ENCODE results near the gene SLC27A3. TPM values are rescaled to one million over a fixed set of nuclear protein-coding genes. Genes with fewer than 3 reads are reported as not detected.

SLC27A3 gene
- total RNA-seq, 1 donor from 2014 or later = 16.7 TPM

- H3K27ac ChIP-seq (ENCODE audit: low read depth, low read length) = no peak overlapping the region
- H3K9ac ChIP-seq (ENCODE audit: low read depth in 1 of 3, low read length in 3 of 3) = no peak overlapping the region
- no peak overlapping the region for H3K4me3 ChIP-seq (ENCODE audit: low read length in 3 of 3)
- peaks cover 48 to 56% (median 53%) of the 10 kb centered on the region in 3 donors for H3K36me3 ChIP-seq (ENCODE audit: control insufficient read depth in 3 of 3, insufficient read depth in 3 of 3, low read length in 3 of 3)
- peaks cover 0 to 3% (median 3%) of the 10 kb centered on the region in 3 donors for H3K27me3 ChIP-seq (ENCODE audit: control insufficient read depth in 3 of 3, insufficient read depth in 3 of 3, low read length in 3 of 3)
- no peaks in the 10 kb centered on the region for H3K9me3 ChIP-seq (ENCODE audit: control insufficient read depth in 3 of 3, low read length in 3 of 3)
- H3K4me1 ChIP-seq (ENCODE audit: control insufficient read depth in 3 of 3, insufficient read depth in 3 of 3, low read length in 3 of 3) = peaks cover 26 to 64% (median 55%) of the 10 kb centered on the region in 3 donors
These were observed 3.2 kb upstream of the SLC27A3 start for GRCh38 chr1:153771841-153772593.

GRCh38 chr1:153773096-153773921 lies 1.9 kb upstream of the SLC27A3 start:
- Histone ChIP-seq H3K9me3 (ENCODE audit: control insufficient read depth in 3 of 3, low read length in 3 of 3) (no peaks in the 10 kb centered on the region), H3K9ac (ENCODE audit: low read depth in 1 of 3, low read length in 3 of 3) (no peak overlapping the region), H3K4me3 (ENCODE audit: low read length in 3 of 3) (no peak overlapping the region), H3K36me3 (ENCODE audit: control insufficient read depth in 3 of 3, insufficient read depth in 3 of 3, low read length in 3 of 3) (peaks cover 36 to 44% (median 42%) of the 10 kb centered on the region in 3 donors), H3K4me1 (ENCODE audit: control insufficient read depth in 3 of 3, insufficient read depth in 3 of 3, low read length in 3 of 3) (peaks cover 36 to 75% (median 67%) of the 10 kb centered on the region in 3 donors), H3K27ac (ENCODE audit: low read depth, low read length) (peak overlapping the region; percentile 54), H3K27me3 (ENCODE audit: control insufficient read depth in 3 of 3, insufficient read depth in 3 of 3, low read length in 3 of 3) (peaks cover 0 to 7% (median 3%) of the 10 kb centered on the region in 3 donors)

GRCh38 chr1:153774026-153774595 lies 1.1 kb upstream of the SLC27A3 start:
- Histone ChIP-seq H3K27me3 (ENCODE audit: control insufficient read depth in 3 of 3, insufficient read depth in 3 of 3, low read length in 3 of 3) (peaks cover 0 to 7% (median 3%) of the 10 kb centered on the region in 3 donors), H3K4me1 (ENCODE audit: control insufficient read depth in 3 of 3, insufficient read depth in 3 of 3, low read length in 3 of 3) (peaks cover 36 to 83% (median 74%) of the 10 kb centered on the region in 3 donors), H3K9me3 (ENCODE audit: control insufficient read depth in 3 of 3, low read length in 3 of 3) (no peaks in the 10 kb centered on the region), H3K36me3 (ENCODE audit: control insufficient read depth in 3 of 3, insufficient read depth in 3 of 3, low read length in 3 of 3) (peaks cover 31 to 38% (median 34%) of the 10 kb centered on the region in 3 donors), H3K4me3 (ENCODE audit: low read length in 3 of 3) (peak overlapping the region; percentile 2 to 9 (median 9)), H3K9ac (ENCODE audit: low read depth in 1 of 3, low read length in 3 of 3) (no peak overlapping the region), H3K27ac (ENCODE audit: low read depth, low read length) (peak overlapping the region; percentile 54)

- Histone ChIP-seq H3K9ac (ENCODE audit: low read depth in 1 of 3, low read length in 3 of 3) (peak overlapping the region; percentile 69 to 82 (median 74)), H3K36me3 (ENCODE audit: control insufficient read depth in 3 of 3, insufficient read depth in 3 of 3, low read length in 3 of 3) (peaks cover 21 to 32% (median 21%) of the 10 kb centered on the region in 3 donors), H3K4me3 (ENCODE audit: low read length in 3 of 3) (peak overlapping the region; percentile 77 to 85 (median 81)), H3K4me1 (ENCODE audit: control insufficient read depth in 3 of 3, insufficient read depth in 3 of 3, low read length in 3 of 3) (peaks cover 38 to 85% (median 71%) of the 10 kb centered on the region in 3 donors), H3K27ac (ENCODE audit: low read depth, low read length) (peak overlapping the region; percentile 54), H3K9me3 (ENCODE audit: control insufficient read depth in 3 of 3, low read length in 3 of 3) (no peaks in the 10 kb centered on the region), H3K27me3 (ENCODE audit: control insufficient read depth in 3 of 3, insufficient read depth in 3 of 3, low read length in 3 of 3) (peaks cover 0 to 7% (median 3%) of the 10 kb centered on the region in 3 donors)
These were observed 486 bp downstream of the SLC27A3 start for GRCh38 chr1:153775458-153776327.

GRCh38 chr1:153776352-153776751 lies 1.1 kb downstream of the SLC27A3 start:
- H3K27ac ChIP-seq (ENCODE audit: low read depth, low read length) = no peak overlapping the region
- H3K27me3 ChIP-seq (ENCODE audit: control insufficient read depth in 3 of 3, insufficient read depth in 3 of 3, low read length in 3 of 3) = peaks cover 0 to 7% (median 3%) of the 10 kb centered on the region in 3 donors
- no peaks in the 10 kb centered on the region for H3K9me3 ChIP-seq (ENCODE audit: control insufficient read depth in 3 of 3, low read length in 3 of 3)
- H3K4me1 ChIP-seq (ENCODE audit: control insufficient read depth in 3 of 3, insufficient read depth in 3 of 3, low read length in 3 of 3) = peaks cover 38 to 79% (median 67%) of the 10 kb centered on the region in 3 donors
- H3K36me3 ChIP-seq (ENCODE audit: control insufficient read depth in 3 of 3, insufficient read depth in 3 of 3, low read length in 3 of 3) = peaks cover 16 to 27% (median 17%) of the 10 kb centered on the region in 3 donors
- H3K4me3 ChIP-seq (ENCODE audit: low read length in 3 of 3) = peak overlapping the region; percentile 77 to 85 (median 81)
- H3K9ac ChIP-seq (ENCODE audit: low read depth in 1 of 3, low read length in 3 of 3) = peak overlapping the region; percentile 47 to 82 (median 69)

- Histone ChIP-seq H3K4me1 (ENCODE audit: control insufficient read depth in 3 of 3, insufficient read depth in 3 of 3, low read length in 3 of 3) (peaks cover 38 to 74% (median 67%) of the 10 kb centered on the region in 3 donors), H3K9me3 (ENCODE audit: control insufficient read depth in 3 of 3, low read length in 3 of 3) (no peaks in the 10 kb centered on the region), H3K36me3 (ENCODE audit: control insufficient read depth in 3 of 3, insufficient read depth in 3 of 3, low read length in 3 of 3) (peaks cover 13 to 21% (median 13%) of the 10 kb centered on the region in 3 donors), H3K4me3 (ENCODE audit: low read length in 3 of 3) (peak overlapping the region in 1 of 3 donors; percentile 77), H3K27ac (ENCODE audit: low read depth, low read length) (no peak overlapping the region), H3K27me3 (ENCODE audit: control insufficient read depth in 3 of 3, insufficient read depth in 3 of 3, low read length in 3 of 3) (peaks cover 0 to 7% (median 3%) of the 10 kb centered on the region in 3 donors), H3K9ac (ENCODE audit: low read depth in 1 of 3, low read length in 3 of 3) (peak overlapping the region in 1 of 3 donors; percentile 69)
These were observed 1.7 kb downstream of the SLC27A3 start for GRCh38 chr1:153776845-153777370.

- Histone ChIP-seq H3K36me3 (ENCODE audit: control insufficient read depth in 3 of 3, insufficient read depth in 3 of 3, low read length in 3 of 3) (peaks cover 6 to 14% (median 10%) of the 10 kb centered on the region in 3 donors), H3K27me3 (ENCODE audit: control insufficient read depth in 3 of 3, insufficient read depth in 3 of 3, low read length in 3 of 3) (peaks cover 0 to 7% (median 3%) of the 10 kb centered on the region in 3 donors), H3K4me1 (ENCODE audit: control insufficient read depth in 3 of 3, insufficient read depth in 3 of 3, low read length in 3 of 3) (peaks cover 40 to 67% (median 62%) of the 10 kb centered on the region in 3 donors)
These were observed 2.4 kb downstream of the SLC27A3 start for GRCh38 chr1:153777648-153778047.

GRCh38 chr1:153778051-153778823 lies 3.0 kb downstream of the SLC27A3 start:
- Histone ChIP-seq H3K9ac (ENCODE audit: low read depth in 1 of 3, low read length in 3 of 3) (peak overlapping the region; percentile 20 to 30 (median 25)), H3K9me3 (ENCODE audit: control insufficient read depth in 3 of 3, low read length in 3 of 3) (no peaks in the 10 kb centered on the region), H3K27ac (ENCODE audit: low read depth, low read length) (no peak overlapping the region), H3K4me1 (ENCODE audit: control insufficient read depth in 3 of 3, insufficient read depth in 3 of 3, low read length in 3 of 3) (peaks cover 43 to 67% (median 61%) of the 10 kb centered on the region in 3 donors), H3K36me3 (ENCODE audit: control insufficient read depth in 3 of 3, insufficient read depth in 3 of 3, low read length in 3 of 3) (peaks cover 2 to 9% (median 5%) of the 10 kb centered on the region in 3 donors), H3K4me3 (ENCODE audit: low read length in 3 of 3) (peak overlapping the region in 1 of 3 donors; percentile 22), H3K27me3 (ENCODE audit: control insufficient read depth in 3 of 3, insufficient read depth in 3 of 3, low read length in 3 of 3) (peaks cover 0 to 7% (median 3%) of the 10 kb centered on the region in 3 donors)

More at GRCh38 chr1:153777648-153778047, 2.4 kb downstream of the SLC27A3 start:
- no peaks in the 10 kb centered on the region for H3K9me3 ChIP-seq (ENCODE audit: control insufficient read depth in 3 of 3, low read length in 3 of 3)
- H3K27ac ChIP-seq (ENCODE audit: low read depth, low read length) = no peak overlapping the region
- peak overlapping the region; percentile 20 to 30 (median 25) for H3K9ac ChIP-seq (ENCODE audit: low read depth in 1 of 3, low read length in 3 of 3)
- H3K4me3 ChIP-seq (ENCODE audit: low read length in 3 of 3) = no peak overlapping the region

Measured in skeletal muscle tissue (tissue), 4 donors.